Testis (tissue), 2 donors: ENCODE data around the gene NRXN3.

ENCODE experiments used
- CTCF ChIP-seq, 3 experiments: fragments of 450-650 bp in 2 of 3; fragments of 200-600 bp in 1 of 3; sonication (generic) in 1 of 3; IDR thresholded peaks; one replicate each; pipeline ENCODE4 v1.5.1; 2016 to 2019; ENCODE audit warnings: antibody characterized with exemption in 3 of 3, mild to moderate bottlenecking in 2 of 3, moderate library complexity in 1 of 3
- POLR2A ChIP-seq: fragments of 450-650 bp; IDR thresholded peaks from one replicate; pipeline ENCODE4 v1.6.1; 2017; ENCODE audit warnings: antibody characterized with exemption, mild to moderate bottlenecking, moderate library complexity

GRCh38 chr14:78251308-78251707 lies 81.1 kb downstream of the NRXN3 start:
- TF ChIP-seq CTCF (IDR thresholded peaks at IDR 0.05): no peak
- no peak for TF ChIP-seq POLR2A
